GM12865 (cell line): Measurements from ENCODE around the gene PLCB1.

ENCODE experiments used
- DNase-seq: peaks from one replicate; pipeline ENCODE4 v3.0.0; 2010; ENCODE audit warnings: low read depth
- H3K4me3 ChIP-seq: 2 replicates; pipeline ENCODE4 v1.5.1; 2011; ENCODE audit warnings: mild to moderate bottlenecking, low read depth, low read length, control low read depth
- TF ChIP-seq, protein P1 (sequence below): IDR thresholded peaks from 2 replicates; pipeline ENCODE4 v1.5.1; 2011; ENCODE audit warnings: low read length, control low read depth, low read depth, inconsistent platforms; ENCODE audit not compliant: insufficient read depth; ENCODE audit errors: missing control alignments

Gene PLCB1

GRCh38 chr20:8424010-8424409 is 291.9 kb downstream of the PLCB1 start:
- no peak for DNase-seq
- H3K4me3 ChIP-seq, result no peak overlapping the region
- TF ChIP-seq, protein P1, sequence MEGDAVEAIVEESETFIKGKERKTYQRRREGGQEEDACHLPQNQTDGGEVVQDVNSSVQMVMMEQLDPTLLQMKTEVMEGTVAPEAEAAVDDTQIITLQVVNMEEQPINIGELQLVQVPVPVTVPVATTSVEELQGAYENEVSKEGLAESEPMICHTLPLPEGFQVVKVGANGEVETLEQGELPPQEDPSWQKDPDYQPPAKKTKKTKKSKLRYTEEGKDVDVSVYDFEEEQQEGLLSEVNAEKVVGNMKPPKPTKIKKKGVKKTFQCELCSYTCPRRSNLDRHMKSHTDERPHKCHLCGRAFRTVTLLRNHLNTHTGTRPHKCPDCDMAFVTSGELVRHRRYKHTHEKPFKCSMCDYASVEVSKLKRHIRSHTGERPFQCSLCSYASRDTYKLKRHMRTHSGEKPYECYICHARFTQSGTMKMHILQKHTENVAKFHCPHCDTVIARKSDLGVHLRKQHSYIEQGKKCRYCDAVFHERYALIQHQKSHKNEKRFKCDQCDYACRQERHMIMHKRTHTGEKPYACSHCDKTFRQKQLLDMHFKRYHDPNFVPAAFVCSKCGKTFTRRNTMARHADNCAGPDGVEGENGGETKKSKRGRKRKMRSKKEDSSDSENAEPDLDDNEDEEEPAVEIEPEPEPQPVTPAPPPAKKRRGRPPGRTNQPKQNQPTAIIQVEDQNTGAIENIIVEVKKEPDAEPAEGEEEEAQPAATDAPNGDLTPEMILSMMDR, result no peak

DNA sequence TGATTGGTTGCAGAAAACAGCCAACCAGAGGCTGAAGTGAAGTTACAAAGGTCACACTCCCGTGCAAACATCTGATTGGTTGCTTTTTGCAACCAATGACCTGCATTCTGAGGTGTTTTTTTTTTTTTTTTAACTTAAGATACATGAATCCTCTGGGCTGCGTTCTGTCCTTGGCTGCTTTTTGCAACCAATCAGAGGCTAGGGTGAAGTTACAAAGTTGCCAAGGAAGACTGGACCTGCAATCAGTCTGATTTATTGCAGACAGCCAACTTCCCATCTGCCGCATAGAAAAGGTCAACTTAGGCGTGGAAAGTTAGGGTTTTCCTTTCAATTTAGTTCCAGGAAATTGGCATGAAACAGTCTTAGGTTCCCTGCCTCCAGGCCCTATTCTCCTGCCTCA is 292.9 kb downstream of the PLCB1 start:
- no peak for DNase-seq
- no peak overlapping the region for H3K4me3 ChIP-seq
- TF ChIP-seq, protein P1, result no peak

GRCh38 chr20:8425802-8426201 is 293.7 kb downstream of the PLCB1 start:
- no peak for DNase-seq
- TF ChIP-seq, protein P1, result no peak
- H3K4me3 ChIP-seq, result no peak overlapping the region

- TF ChIP-seq, protein P1, result no peak
- DNase-seq, result no peak
- no peak overlapping the region for H3K4me3 ChIP-seq
These were observed 295.5 kb downstream of the PLCB1 start for GRCh38 chr20:8427419-8428040.

- TF ChIP-seq, protein P1, result no peak
These were observed 296.9 kb downstream of the PLCB1 start for GRCh38 chr20:8428988-8429387.

DNA sequence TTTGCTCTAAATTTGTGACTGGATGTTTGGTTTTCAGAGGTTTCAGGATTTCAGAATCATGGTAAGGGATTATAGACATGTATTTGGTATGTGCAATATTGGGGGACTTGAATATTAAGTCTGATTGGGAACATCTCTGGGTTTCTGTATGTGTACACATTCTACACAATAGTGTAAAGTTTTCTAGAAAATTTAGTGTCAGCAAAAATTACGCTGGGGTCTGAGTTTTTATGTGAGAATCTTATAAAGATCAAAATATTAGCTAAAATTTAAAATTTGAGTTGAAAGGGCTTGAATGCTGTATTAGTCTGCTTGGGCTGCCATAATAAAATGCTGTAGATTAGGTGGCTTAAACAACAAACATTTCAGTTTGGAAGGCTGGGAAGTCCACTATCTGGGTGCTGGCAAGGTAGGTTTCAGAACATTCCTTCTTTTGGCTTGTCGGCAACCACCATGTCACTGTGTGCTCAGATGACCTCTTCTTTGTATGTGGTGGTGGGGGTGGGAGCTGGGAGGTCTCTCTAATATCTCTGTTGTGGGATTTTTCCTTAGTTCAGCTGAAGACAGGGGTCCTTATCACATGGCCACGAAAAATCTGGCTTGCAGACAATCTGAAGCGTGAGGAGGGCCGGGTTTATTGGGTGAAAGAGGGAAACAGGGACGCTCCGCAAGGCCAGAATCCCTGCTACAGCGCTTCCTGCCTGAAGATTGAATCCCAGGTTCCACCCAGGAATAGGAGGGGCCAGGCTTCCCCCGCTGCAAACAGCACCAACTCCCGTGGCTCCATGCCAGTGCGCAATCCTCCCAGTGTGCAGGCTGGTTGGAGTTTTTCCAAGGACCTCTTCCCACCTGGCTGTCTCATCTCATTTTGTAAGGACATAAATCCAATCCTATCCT is 299.7 kb downstream of the PLCB1 start:
- no peak overlapping the region for H3K4me3 ChIP-seq
- DNase-seq, result no peak
- TF ChIP-seq, protein P1, result no peak

More at GRCh38 chr20:8428988-8429387, 296.9 kb downstream of the PLCB1 start:
- DNase-seq, result no peak
- no peak overlapping the region for H3K4me3 ChIP-seq
